ENCODE measurements around the gene CDH11.
A peak's percentile ranks its signal among the peaks of the same experiment; 100 is the strongest.

The CDH11 gene

GRCh38 chr16:65117811-65118448, 3.9 kb downstream of the CDH11 start:
- peak; percentile 68 for DNase-seq (ENCODE audit: low read depth)

GRCh38 chr16:65116818-65117430, 4.9 kb downstream of the CDH11 start:
- no peak for DNase-seq (ENCODE audit: low read depth)

DNA sequence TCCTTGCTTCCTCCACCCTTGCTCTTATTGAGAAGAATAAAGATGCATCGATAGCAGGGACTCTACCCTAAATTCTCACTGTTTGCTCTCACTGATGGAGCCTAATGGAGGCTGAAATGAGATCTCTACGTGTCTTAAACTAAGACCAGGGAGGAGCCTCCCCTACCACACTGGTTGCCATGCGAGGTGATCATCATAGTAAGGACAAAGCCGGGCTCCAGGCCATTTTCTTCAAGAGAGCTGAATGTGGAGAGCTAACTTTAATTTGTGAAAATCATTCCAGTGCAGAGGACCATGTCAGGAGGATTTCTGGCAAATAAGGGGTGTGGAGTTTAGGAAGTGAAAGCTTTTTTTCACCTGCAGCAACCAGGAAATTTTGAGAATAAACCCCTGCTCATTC, 5.6 kb downstream of the CDH11 start:
- no peak for DNase-seq (ENCODE audit: low read depth)

GRCh38 chr16:65114527-65114926, 7.3 kb downstream of the CDH11 start:
- DNase-seq (ENCODE audit: low read depth) = no peak

DNA sequence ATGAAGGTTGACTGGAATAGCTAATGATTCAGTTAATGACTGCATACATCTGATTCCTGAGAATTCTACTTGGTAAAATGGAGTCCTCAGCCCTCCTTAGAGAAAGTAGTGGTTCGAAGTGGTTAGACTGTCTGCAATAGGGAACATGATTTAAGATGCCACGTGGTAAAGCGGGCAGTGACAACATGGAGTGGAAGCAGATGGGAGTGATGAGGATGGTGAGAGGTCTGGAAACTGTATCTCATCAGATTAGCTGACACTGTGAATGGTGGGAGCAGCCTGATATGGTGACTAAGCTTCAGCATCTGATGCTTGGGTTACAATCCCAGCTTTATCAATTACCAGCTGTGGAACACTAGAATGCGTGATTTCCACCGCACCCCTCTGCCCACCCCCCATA, 8.4 kb downstream of the CDH11 start:
- DNase-seq (ENCODE audit: low read depth) = no peak

DNA sequence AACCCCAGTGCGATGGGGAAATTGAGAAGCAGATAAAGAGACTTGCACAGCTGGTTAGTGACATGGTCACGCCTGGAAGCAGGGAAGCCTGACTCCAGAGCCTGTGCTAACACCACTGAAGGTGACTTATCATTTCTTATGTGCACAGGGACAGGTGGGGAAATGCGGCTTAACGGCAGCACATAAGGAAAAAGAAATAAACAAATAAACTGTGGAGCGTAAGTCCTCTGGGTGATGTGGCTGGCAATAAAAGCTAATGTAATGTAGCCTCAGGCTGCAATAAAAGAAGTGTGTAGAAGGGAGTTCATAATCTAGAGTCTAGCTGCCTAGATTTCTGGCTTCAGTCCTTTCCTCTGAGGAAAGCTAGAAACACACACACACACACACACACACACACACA, 10.6 kb downstream of the CDH11 start:
- no peak for DNase-seq (ENCODE audit: low read depth)

- DNase-seq (ENCODE audit: low read depth) = no peak
Measured at GRCh38 chr16:65106757-65107156, 15.1 kb downstream of the CDH11 start.

DNA sequence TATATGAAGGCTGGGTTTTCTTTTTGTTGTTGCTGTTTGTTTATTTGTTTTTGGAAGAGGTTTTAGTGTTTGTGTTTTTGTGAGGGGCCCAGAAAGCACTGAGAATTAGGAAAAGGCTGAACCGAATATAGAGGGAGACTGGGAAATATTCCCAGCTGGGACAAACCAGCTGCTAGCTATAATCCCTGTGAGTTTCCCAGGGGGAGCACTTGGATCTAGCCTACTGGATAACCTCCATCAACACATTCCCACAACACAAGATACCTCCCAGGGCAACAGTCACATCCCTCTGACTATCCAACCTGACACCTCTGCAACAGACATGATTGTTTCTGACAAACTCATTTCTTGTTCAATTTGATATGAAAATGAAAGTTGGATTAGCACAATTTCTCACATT, 16.7 kb downstream of the CDH11 start:
- DNase-seq (ENCODE audit: low read depth) = no peak

- DNase-seq (ENCODE audit: low read depth) = no peak
Measured at GRCh38 chr16:65104471-65104870, 17.4 kb downstream of the CDH11 start.

GRCh38 chr16:65102326-65102725, 19.5 kb downstream of the CDH11 start:
- no peak for DNase-seq (ENCODE audit: low read depth)

GRCh38 chr16:65101009-65101408, 20.9 kb downstream of the CDH11 start:
- DNase-seq (ENCODE audit: low read depth) = no peak

- DNase-seq (ENCODE audit: low read depth) = no peak
Measured at GRCh38 chr16:65099607-65100006, 22.3 kb downstream of the CDH11 start.

DNA sequence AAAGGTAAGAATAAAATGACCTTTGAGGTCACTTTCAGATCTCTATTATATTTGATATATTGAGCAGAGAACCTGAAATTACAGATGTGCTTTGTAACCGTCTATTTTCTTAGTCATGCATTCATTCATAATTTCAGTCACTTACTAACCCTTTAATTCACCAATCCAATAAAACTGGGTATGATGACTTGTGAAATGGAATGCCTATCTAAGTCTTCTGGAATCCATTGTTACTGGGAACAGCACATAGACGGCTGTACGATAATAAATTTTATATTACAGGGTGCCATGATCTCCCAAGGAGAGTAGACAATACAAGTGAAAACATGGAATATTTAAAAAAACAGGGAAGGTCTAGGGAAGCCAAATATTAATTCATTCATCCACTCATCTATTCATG, 22.9 kb downstream of the CDH11 start:
- no peak for DNase-seq (ENCODE audit: low read depth)

DNA sequence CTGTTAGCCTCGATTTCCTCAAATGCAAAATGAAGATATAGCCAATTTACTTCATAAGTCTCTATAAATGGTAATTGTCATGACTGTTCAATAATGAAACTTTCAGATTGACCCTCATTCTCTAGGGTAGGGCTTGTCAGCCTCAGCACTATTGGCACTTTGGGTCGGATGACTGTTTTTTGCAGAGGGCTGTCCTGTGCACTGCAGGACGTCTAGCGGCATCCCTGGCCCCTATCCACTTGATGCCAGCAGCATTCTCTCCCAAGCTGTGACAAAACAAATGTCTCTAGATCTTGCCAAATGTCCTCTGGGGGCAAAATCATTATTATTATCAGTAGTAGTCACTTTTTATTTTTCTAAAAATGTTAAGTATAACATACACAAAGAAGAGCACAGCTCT, 24.6 kb downstream of the CDH11 start:
- no peak for DNase-seq (ENCODE audit: low read depth)

GRCh38 chr16:65095906-65096305, 26.0 kb downstream of the CDH11 start:
- DNase-seq (ENCODE audit: low read depth) = no peak

GRCh38 chr16:65095090-65095728, 26.7 kb downstream of the CDH11 start:
- no peak for DNase-seq (ENCODE audit: low read depth)

DNA sequence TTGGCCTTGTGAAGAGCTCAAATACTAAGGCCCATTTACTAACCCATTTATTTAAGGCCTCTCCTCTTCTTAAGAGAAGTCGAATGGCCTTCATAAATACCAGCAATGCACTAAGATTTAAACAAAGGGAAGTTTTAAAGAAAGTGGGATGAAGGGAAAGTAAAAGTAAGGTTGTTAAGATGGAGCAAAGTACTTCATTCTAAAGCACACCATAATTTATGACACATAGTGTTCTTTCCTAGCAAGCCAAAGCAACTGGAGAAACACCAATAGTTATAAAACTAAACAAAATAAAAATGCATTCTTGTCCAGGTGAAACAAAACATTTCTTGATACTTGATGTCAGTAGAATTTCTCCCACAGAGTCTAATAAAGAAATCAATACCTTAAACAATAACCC, 27.9 kb downstream of the CDH11 start:
- DNase-seq (ENCODE audit: low read depth) = no peak

DNA sequence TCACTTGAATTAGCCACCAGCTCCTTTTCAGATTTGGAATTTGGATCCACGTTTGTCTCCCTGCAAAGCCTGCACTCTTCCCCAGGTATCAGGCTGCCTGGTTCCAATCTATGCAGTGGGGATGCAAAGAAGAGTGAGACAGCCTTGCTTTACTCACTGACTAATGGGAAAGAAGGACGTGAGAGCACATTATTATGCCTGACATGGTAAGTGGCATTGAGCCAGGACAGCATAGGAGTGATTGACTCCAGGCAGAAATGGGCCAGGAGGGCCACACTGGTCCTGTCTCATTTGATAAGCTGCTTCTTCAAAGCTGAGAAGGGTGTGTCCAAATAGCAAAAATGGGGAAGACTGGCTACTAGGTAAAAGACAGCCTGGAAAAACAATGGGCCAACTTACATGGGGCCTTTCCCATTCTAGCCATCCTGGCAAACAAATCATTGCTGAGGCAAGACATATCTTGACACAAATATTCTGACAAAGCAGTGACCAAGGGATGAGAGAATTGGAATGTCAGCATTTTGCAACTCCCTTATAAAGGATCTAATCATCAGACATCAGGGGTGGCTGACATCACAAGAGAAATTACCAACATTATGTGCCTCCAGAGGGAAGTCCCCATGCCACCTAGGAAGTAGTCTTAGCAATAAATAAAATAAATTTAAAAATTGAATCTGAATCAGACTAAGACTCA, 38.6 kb downstream of the CDH11 start:
- no peak for DNase-seq (ENCODE audit: low read depth)

GRCh38 chr16:65079549-65079948, 42.3 kb downstream of the CDH11 start:
- DNase-seq (ENCODE audit: low read depth) = no peak

- no peak for DNase-seq (ENCODE audit: low read depth)
Measured at GRCh38 chr16:65077181-65077580, 44.7 kb downstream of the CDH11 start.

GRCh38 chr16:65075877-65076276, 46.0 kb downstream of the CDH11 start:
- no peak for DNase-seq (ENCODE audit: low read depth)

- no peak for DNase-seq (ENCODE audit: low read depth)
Measured at GRCh38 chr16:65071433-65072311, 50.2 kb downstream of the CDH11 start.
